Measurements from ENCODE around the gene TSPAN18.

TSPAN18 gene

GRCh38 chr11:44825058-44825785 lies 98.5 kb downstream of the TSPAN18 start:
- H3K9me3 ChIP-seq (ENCODE audit: control insufficient read depth, insufficient read depth, low read depth, low read length) = no peaks in the 10 kb centered on the region
- TF ChIP-seq ZNF335 (tag by site-specific recombination; conservative IDR thresholded peaks at IDR 0.05) (no peak), KLF16 (tag by site-specific recombination; IDR thresholded peaks at IDR 0.05) (no peak)
- H3K4me3 ChIP-seq (ENCODE audit: low read depth, low read length) = no peak overlapping the region
- H3K36me3 ChIP-seq (ENCODE audit: control insufficient read depth in 2 of 2, insufficient read depth in 1 of 2, low read length in 2 of 2) = no peaks in the 10 kb centered on the region
- ChIA-PET CTCF (interaction anchor here (2.5 kb wide), 1 partner anchor 69 kb away, joined by 6 read pairs; no protein-coding TSS in a partner anchor), POLR2A (no interaction called here)
- no peak overlapping the region for H3K27ac ChIP-seq (ENCODE audit: extremely low read depth, low read depth, low read length)
- H3K4me1 ChIP-seq (ENCODE audit: control insufficient read depth, insufficient read depth, low read length) = no peaks in the 10 kb centered on the region

- H3K4me3 ChIP-seq (ENCODE audit: low read depth, low read length) = no peak overlapping the region
- H3K4me1 ChIP-seq (ENCODE audit: control insufficient read depth, insufficient read depth, low read length) = no peaks in the 10 kb centered on the region
- TF ChIP-seq ZXDB (tag by site-specific recombination; IDR thresholded peaks at IDR 0.05) (no peak), ZNF596 (tag by site-specific recombination; IDR thresholded peaks at IDR 0.05) (no peak), ZNF37A (tag by site-specific recombination; IDR thresholded peaks at IDR 0.05) (no peak), ZNF529 (tag by site-specific recombination; IDR thresholded peaks at IDR 0.05; ENCODE audit: insufficient replicate concordance) (no peak), ZNF48 (tag by site-specific recombination; IDR thresholded peaks at IDR 0.05) (no peak), ZBTB1 (tag by site-specific recombination; IDR thresholded peaks at IDR 0.05) (no peak), ZNF19 (tag by site-specific recombination; IDR thresholded peaks at IDR 0.05; ENCODE audit: low read depth) (no peak), ZNF311 (tag by site-specific recombination; IDR thresholded peaks at IDR 0.05; ENCODE audit: borderline replicate concordance) (no peak), ZFP37 (tag by site-specific recombination; IDR thresholded peaks at IDR 0.05) (no peak), ATF2 (tag by site-specific recombination; IDR thresholded peaks at IDR 0.05; ENCODE audit: low read depth) (no peak)
- H3K36me3 ChIP-seq (ENCODE audit: control insufficient read depth in 2 of 2, insufficient read depth in 1 of 2, low read length in 2 of 2) = no peaks in the 10 kb centered on the region
- no peaks in the 10 kb centered on the region for H3K9me3 ChIP-seq (ENCODE audit: control insufficient read depth, insufficient read depth, low read depth, low read length)
- no peak overlapping the region for H3K27ac ChIP-seq (ENCODE audit: extremely low read depth, low read depth, low read length)
- POLR2A ChIA-PET = no interaction called here
- CTCF ChIA-PET = interaction anchor here (0.7 to 1.1 kb wide), 3 partner anchors 11 to 48 kb away, joined by 3 read pairs; no protein-coding TSS in a partner anchor
These were observed 100.3 kb downstream of the TSPAN18 start for GRCh38 chr11:44826922-44827643.

- ChIA-PET CTCF (interaction anchor here (0.5 to 0.6 kb wide), 3 partner anchors 12 to 1885 kb away, joined by 4 read pairs; no protein-coding TSS in a partner anchor), POLR2A (no interaction called here)
- no peak overlapping the region for H3K27ac ChIP-seq (ENCODE audit: extremely low read depth, low read depth, low read length)
- no peak for TF ChIP-seq OVOL3 (tag by site-specific recombination; IDR thresholded peaks at IDR 0.05)
- TF ChIP-seq ZBTB10 (tag by site-specific recombination; IDR thresholded peaks at IDR 0.05) = no peak
- TF ChIP-seq HOXA7 (CRISPR knock-in tag; IDR thresholded peaks at IDR 0.05; ENCODE audit: borderline replicate concordance) = no peak
- no peak for TF ChIP-seq ZNF202 (tag by site-specific recombination; IDR thresholded peaks at IDR 0.05; ENCODE audit: borderline replicate concordance)
- no peak for TF ChIP-seq ZEB2 (tag by site-specific recombination; IDR thresholded peaks at IDR 0.05)
- TF ChIP-seq ZFHX2 (tag by site-specific recombination; conservative IDR thresholded peaks at IDR 0.05) = no peak
- TF ChIP-seq AEBP2 (tag by site-specific recombination; IDR thresholded peaks at IDR 0.05; ENCODE audit: borderline replicate concordance) = no peak
- no peak for TF ChIP-seq ZNF140 (tag by site-specific recombination; IDR thresholded peaks at IDR 0.05)
- H3K4me3 ChIP-seq (ENCODE audit: low read depth, low read length) = no peak overlapping the region
- no peaks in the 10 kb centered on the region for H3K4me1 ChIP-seq (ENCODE audit: control insufficient read depth, insufficient read depth, low read length)
- no peaks in the 10 kb centered on the region for H3K36me3 ChIP-seq (ENCODE audit: control insufficient read depth in 2 of 2, insufficient read depth in 1 of 2, low read length in 2 of 2)
- no peaks in the 10 kb centered on the region for H3K9me3 ChIP-seq (ENCODE audit: control insufficient read depth, insufficient read depth, low read depth, low read length)
These were observed 101.5 kb downstream of the TSPAN18 start for GRCh38 chr11:44828296-44828695.
